NCI-H2029 (cell line): Measurements from ENCODE around the gene NOL4L.
A peak's percentile ranks its signal among the peaks of the same experiment; 100 is the strongest.

Source experiments
- DNase-seq: peaks from one replicate; lab custom pipeline; 2025; lab: John Stamatoyannopoulos, UW

NOL4L gene

GRCh38 chr20:32560989-32561830 lies 23.9 kb downstream of the NOL4L start:
- no peak for DNase-seq

- no peak for DNase-seq
Measured at GRCh38 chr20:32560482-32560988, 24.6 kb downstream of the NOL4L start.

- DNase-seq, result no peak
Measured at GRCh38 chr20:32559753-32560380, 25.3 kb downstream of the NOL4L start.

- no peak for DNase-seq
Measured at GRCh38 chr20:32559205-32559752, 25.9 kb downstream of the NOL4L start.

- DNase-seq, result no peak
Measured at GRCh38 chr20:32558526-32558925, 26.6 kb downstream of the NOL4L start.

GRCh38 chr20:32557319-32557718 lies 27.8 kb downstream of the NOL4L start:
- no peak for DNase-seq

GRCh38 chr20:32556312-32557184 lies 28.6 kb downstream of the NOL4L start:
- DNase-seq, result no peak

GRCh38 chr20:32555584-32555983 lies 29.5 kb downstream of the NOL4L start:
- DNase-seq, result no peak

- no peak for DNase-seq
Measured at GRCh38 chr20:32554965-32555289, 30.2 kb downstream of the NOL4L start.

GRCh38 chr20:32553618-32554017 lies 31.5 kb downstream of the NOL4L start:
- DNase-seq, result no peak

GRCh38 chr20:32551693-32552092 lies 33.4 kb downstream of the NOL4L start:
- DNase-seq, result no peak

GRCh38 chr20:32549842-32550241 lies 35.3 kb downstream of the NOL4L start:
- DNase-seq, result no peak

- DNase-seq, result no peak
Measured at GRCh38 chr20:32547753-32548034, 37.4 kb downstream of the NOL4L start.

- no peak for DNase-seq
Measured at GRCh38 chr20:32546918-32547752, 38.0 kb downstream of the NOL4L start.

GRCh38 chr20:32544893-32545840 lies 40.0 kb downstream of the NOL4L start:
- no peak for DNase-seq

- no peak for DNase-seq
Measured at GRCh38 chr20:32544260-32544722, 40.8 kb downstream of the NOL4L start.

- DNase-seq, result no peak
Measured at GRCh38 chr20:32543570-32544259, 41.4 kb downstream of the NOL4L start.

GRCh38 chr20:32542259-32542615 lies 42.9 kb downstream of the NOL4L start:
- DNase-seq, result no peak

- DNase-seq, result peak; percentile 44
Measured at GRCh38 chr20:32541323-32542258, 43.5 kb downstream of the NOL4L start.
